Activated CD4-positive, alpha-beta T cell treated with anti-CD3 and anti-CD28 coated beads, Interleukin-10, Interleukin-2, amounts not matched to agents 100 ng/mL and 50 ng/mL, durations not matched to agents 16 hours and 8 hours (primary cell): ENCODE results near the gene STXBP6.
A peak's percentile ranks its signal among the peaks of the same experiment; 100 is the strongest.
"Not testable (repeated sequence)": the region's sequence is repeated elsewhere in the genome, so short reads cannot be mapped to it uniquely, and the experiment has no call there.

ENCODE experiments used
- DNase-seq: peaks from one replicate; pipeline ENCODE4 v3.0.0-alpha.2; 2020

The STXBP6 gene

GRCh38 chr14:24817212-24818057 is 232.5 kb downstream of the STXBP6 start:
- DNase-seq = no peak

- no peak for DNase-seq
Measured at GRCh38 chr14:24816929-24817211, 233.1 kb downstream of the STXBP6 start.

GRCh38 chr14:24816011-24816928 is 233.7 kb downstream of the STXBP6 start:
- DNase-seq = no peak

- DNase-seq = no peak
Measured at GRCh38 chr14:24815543-24815942, 234.4 kb downstream of the STXBP6 start.

GRCh38 chr14:24814944-24815343 is 235.0 kb downstream of the STXBP6 start:
- no peak for DNase-seq

- DNase-seq = no peak
Measured at GRCh38 chr14:24814346-24814745, 235.6 kb downstream of the STXBP6 start.

GRCh38 chr14:24813819-24814259 is 236.1 kb downstream of the STXBP6 start:
- DNase-seq = no peak

- no peak for DNase-seq
Measured at GRCh38 chr14:24813089-24813815, 236.7 kb downstream of the STXBP6 start.

GRCh38 chr14:24809135-24809534 is 240.8 kb downstream of the STXBP6 start:
- no peak for DNase-seq

- DNase-seq = no peak
Measured at GRCh38 chr14:24808412-24808811, 241.5 kb downstream of the STXBP6 start.

GRCh38 chr14:24806061-24806678 is 243.8 kb downstream of the STXBP6 start:
- DNase-seq = peak; percentile 62

GRCh38 chr14:24804552-24805212 is 245.3 kb downstream of the STXBP6 start:
- no peak for DNase-seq

- DNase-seq = no peak
Measured at GRCh38 chr14:24803933-24804494, 245.9 kb downstream of the STXBP6 start.

GRCh38 chr14:24803426-24803825 is 246.5 kb downstream of the STXBP6 start:
- DNase-seq = not testable (repeated sequence)

GRCh38 chr14:24802236-24802635 is 247.7 kb downstream of the STXBP6 start:
- no peak for DNase-seq

GRCh38 chr14:24801024-24801423 is 248.9 kb downstream of the STXBP6 start:
- no peak for DNase-seq

- no peak for DNase-seq
Measured at GRCh38 chr14:24798911-24799462, 251.0 kb downstream of the STXBP6 start.

GRCh38 chr14:24795406-24795805 is 254.5 kb downstream of the STXBP6 start:
- DNase-seq = no peak

- no peak for DNase-seq
Measured at GRCh38 chr14:24794644-24795305, 255.2 kb downstream of the STXBP6 start.

- DNase-seq = no peak
Measured at GRCh38 chr14:24790196-24790595, 259.8 kb downstream of the STXBP6 start.

- DNase-seq = no peak
Measured at GRCh38 chr14:24789378-24789884, 260.5 kb downstream of the STXBP6 start.
